HCT116 (cell line): ENCODE results near the gene RPLP1. TPM values are rescaled to one million over a fixed set of nuclear protein-coding genes. Genes with fewer than 3 reads are reported as not detected.

Source experiments
- ATAC-seq: fragments of 200-7000 bp; cut with Tn5 transposase; 2 replicates; pipeline ENCODE4 v1.9.1; 2020; ENCODE audit warnings: mild to moderate bottlenecking, moderate library complexity
- BruUV-seq: library from RNA; stranded (reverse); fragments of 400-500 nt; replicated peaks from 2 replicates; lab custom pipeline; 2021; lab: Mats Ljungman, UMichigan
- CTCF ChIA-PET: fragments of 300-600 bp; sonication (Branson Sonifier 250); formaldehyde crosslinking; loops from one replicate; lab custom pipeline; 2021; ENCODE audit warnings: antibody characterized with exemption; lab: Charles Lee
- POLR2A ChIA-PET: fragments of 300-600, 350-600 bp; sonication (Branson Sonifier 250); formaldehyde crosslinking; loops from one replicate; lab custom pipeline; 2021; ENCODE audit warnings: antibody characterized with exemption; lab: Charles Lee
- RAD21 ChIA-PET, 2 experiments: fragments of 300-600 bp; sonication (Branson Sonifier 250); formaldehyde crosslinking; loops; one replicate each; lab custom pipeline; 2023; ENCODE audit warnings: low total read pairs in 2 of 2; ENCODE audit not compliant: uncharacterized antibody in 2 of 2, unreplicated experiment in 2 of 2, low non-redundant PET in 1 of 2; lab: Charles Lee
- DNase-seq: peaks from one replicate; pipeline ENCODE4 v3.0.0-alpha.2; 2010; ENCODE audit warnings: low read depth, low spot score
- H2AFZ ChIP-seq: fragments of 200-600 bp; shearing (Covaris generic), sonication (generic); 2 replicates; pipeline ENCODE4 v1.6.1; 2017; ENCODE audit warnings: low read depth, mixed run types, mixed read lengths, antibody characterized with exemption, low read length; ENCODE audit not compliant: poor library complexity, severe bottlenecking
- H3K27ac ChIP-seq: 2 replicates; pipeline ENCODE4 v1.5.1; 2012; ENCODE audit warnings: low read depth, low read length
- H3K27me3 ChIP-seq: fragments of 200-600 bp; sonication (generic); 2 replicates; pipeline ENCODE4 v1.6.1; 2016; ENCODE audit warnings: mixed run types, low read length, mixed read lengths; ENCODE audit not compliant: insufficient read depth
- H3K36me3 ChIP-seq, 2 experiments: fragments of 200-500 bp in 1 of 2; fragments of 200-600 bp in 1 of 2; sonication (Bioruptor generic) in 1 of 2; sonication (generic) in 1 of 2; 2 replicates each; pipeline versions ENCODE4 v1.5.1 to v1.6.1; 2014 to 2016; ENCODE audit warnings: low read length in 2 of 2, inconsistent platforms in 1 of 2, mixed read lengths in 1 of 2, mixed run types in 1 of 2; ENCODE audit not compliant: insufficient read depth in 2 of 2, control insufficient read depth in 1 of 2
- H3K4me1 ChIP-seq, 2 experiments: fragments of 200-600 bp in 1 of 2; sonication (generic) in 1 of 2; 2 replicates each; pipeline versions ENCODE4 v1.5.1 to v1.6.1; 2012 to 2017; ENCODE audit warnings: low read length in 2 of 2, inconsistent platforms in 1 of 2, mild to moderate bottlenecking in 1 of 2, mixed read lengths in 1 of 2, mixed run types in 1 of 2, moderate library complexity in 1 of 2; ENCODE audit not compliant: insufficient read depth in 2 of 2, control insufficient read depth in 1 of 2
- H3K4me2 ChIP-seq: fragments of 200-600 bp; sonication (generic); 2 replicates; pipeline ENCODE4 v1.6.1; 2017; ENCODE audit warnings: mixed run types, low read length, mixed read lengths
- H3K4me3 ChIP-seq, 2 experiments: fragments of 200-600 bp in 1 of 2; sonication (generic) in 1 of 2; replicated peaks in 1 of 2; 2 replicates each; pipeline ENCODE4 v1.5.1; 2011 to 2016; ENCODE audit warnings: low read length in 2 of 2, control low read depth in 1 of 2, low read depth in 1 of 2, mild to moderate bottlenecking in 1 of 2, mixed read lengths in 1 of 2, mixed run types in 1 of 2
- H3K79me2 ChIP-seq: fragments of 200-600 bp; sonication (generic); 2 replicates; pipeline ENCODE4 v1.6.1; 2017; ENCODE audit warnings: mild to moderate bottlenecking, mixed run types, low read length, moderate library complexity, mixed read lengths; ENCODE audit not compliant: insufficient read depth
- H3K9ac ChIP-seq: fragments of 200-600 bp; sonication (generic); 2 replicates; pipeline ENCODE4 v1.6.1; 2016; ENCODE audit warnings: low read length, mixed read lengths
- H3K9me2 ChIP-seq: fragments of 200-600 bp; sonication (generic), shearing (Covaris generic); 2 replicates; pipeline ENCODE4 v1.6.1; 2017; ENCODE audit warnings: mixed run types, mild to moderate bottlenecking, moderate library complexity; ENCODE audit not compliant: insufficient read depth
- H3K9me3 ChIP-seq, 2 experiments: fragments of 200-500 bp in 1 of 2; fragments of 200-600 bp in 1 of 2; sonication (Bioruptor generic) in 1 of 2; sonication (generic) in 1 of 2; 2 replicates each; pipeline ENCODE4 v1.6.1; 2014 to 2017; ENCODE audit warnings: low read length in 2 of 2, mixed read lengths in 2 of 2, inconsistent platforms in 1 of 2, low read depth in 1 of 2, mild to moderate bottlenecking in 1 of 2, mixed run types in 1 of 2, moderate library complexity in 1 of 2; ENCODE audit not compliant: control insufficient read depth in 1 of 2, insufficient read depth in 1 of 2
- H4K20me1 ChIP-seq: fragments of 200-600 bp; sonication (generic), shearing (Covaris generic); 2 replicates; pipeline ENCODE4 v1.6.1; 2017; ENCODE audit warnings: mixed run types, mild to moderate bottlenecking, moderate library complexity; ENCODE audit not compliant: insufficient read depth
- CBX3 ChIP-seq: IDR thresholded peaks from 2 replicates; pipeline ENCODE4 v1.6.1; 2012; ENCODE audit warnings: low read depth
- CEBPB ChIP-seq: IDR thresholded peaks from 2 replicates; pipeline ENCODE4 v1.6.1; 2012; ENCODE audit warnings: low read depth
- EGR1 ChIP-seq: IDR thresholded peaks from 2 replicates; pipeline ENCODE4 v1.6.1; 2012; ENCODE audit warnings: low read depth
- ELF1 ChIP-seq: IDR thresholded peaks from 2 replicates; pipeline ENCODE4 v1.6.1; 2012; ENCODE audit warnings: low read depth, borderline replicate concordance
- EZH2 ChIP-seq: fragments of 200-600 bp; sonication (generic); IDR thresholded peaks from 2 replicates; pipeline ENCODE4 v1.6.1; 2017; ENCODE audit warnings: antibody characterized with exemption, mixed run types
- EZH2phosphoT487 ChIP-seq: fragments of 200-600 bp; IDR thresholded peaks from 2 replicates; pipeline ENCODE4 v1.6.1; 2018; ENCODE audit warnings: antibody characterized with exemption, borderline replicate concordance
- JUND ChIP-seq: IDR thresholded peaks from 2 replicates; pipeline ENCODE4 v1.6.1; 2012
- POLR2A ChIP-seq: IDR thresholded peaks from 2 replicates; pipeline ENCODE4 v1.7.0; 2011; ENCODE audit warnings: borderline replicate concordance; ENCODE audit not compliant: insufficient read depth, insufficient read length; ENCODE audit errors: extremely low read depth
- POLR2AphosphoS5 ChIP-seq: IDR thresholded peaks from 2 replicates; pipeline ENCODE4 v1.6.1; 2011; ENCODE audit warnings: mild to moderate bottlenecking, low read depth, low read length, moderate library complexity
- RAD21 ChIP-seq: IDR thresholded peaks from 2 replicates; pipeline ENCODE4 v1.6.1; 2012; ENCODE audit warnings: low read depth, mild to moderate bottlenecking
- SIN3A ChIP-seq: IDR thresholded peaks from 2 replicates; pipeline ENCODE4 v1.6.1; 2012; ENCODE audit warnings: low read depth
- SRF ChIP-seq: IDR thresholded peaks from 2 replicates; pipeline ENCODE4 v1.6.1; 2012; ENCODE audit warnings: low read depth
- TCF7L2 ChIP-seq: IDR thresholded peaks from 2 replicates; pipeline ENCODE4 v1.7.0; 2011; ENCODE audit warnings: borderline replicate concordance, inconsistent platforms; ENCODE audit not compliant: insufficient read depth, insufficient read length; ENCODE audit errors: extremely low read depth
- YY1 ChIP-seq: IDR thresholded peaks from 2 replicates; pipeline ENCODE4 v1.6.1; 2011; ENCODE audit warnings: low read length, low read depth, moderate library complexity, mild to moderate bottlenecking; ENCODE audit not compliant: insufficient replicate concordance; ENCODE audit errors: extremely low read depth
- ZNF274 ChIP-seq: fragments of 200-500 bp; sonication (Bioruptor generic); IDR thresholded peaks from 2 replicates; pipeline ENCODE4 v1.6.1; 2014; ENCODE audit warnings: mild to moderate bottlenecking, low read depth, low read length, inconsistent platforms
- intact Hi-C: fragments of 100-400 bp; cut with micrococcal nuclease; formaldehyde crosslinking; loops from 2 replicates; pipeline ENCODE4 v1.10.0; 2022
- total RNA-seq: library from RNA; stranded (reverse); gene quantifications from one replicate; pipeline ENCODE4 v1.2.1, GENCODE V29; 2021; ENCODE audit not compliant: unreplicated experiment
- TF ChIP-seq, protein P1 (sequence below): IDR thresholded peaks from 2 replicates; pipeline ENCODE4 v1.6.1; 2011; ENCODE audit warnings: mild to moderate bottlenecking, low read length, moderate library complexity; ENCODE audit not compliant: insufficient replicate concordance; ENCODE audit errors: extremely low read depth
- TF ChIP-seq, protein P2 (sequence below): IDR thresholded peaks from 2 replicates; pipeline ENCODE4 v1.6.1; 2012
- TF ChIP-seq, protein P3 (sequence below): IDR thresholded peaks from 2 replicates; pipeline ENCODE4 v1.6.1; 2012
- TF ChIP-seq, protein P4 (sequence below), 3 experiments: fragments of 200-600 bp in 1 of 3; sonication (generic) in 1 of 3; IDR thresholded peaks in 2 of 3; conservative IDR thresholded peaks in 1 of 3; 2 replicates each; pipeline ENCODE4 v1.5.1; 2012 to 2017; ENCODE audit warnings: low read depth in 2 of 3, low read length in 2 of 3, antibody characterized with exemption in 1 of 3, borderline replicate concordance in 1 of 3, control low read depth in 1 of 3, mild to moderate bottlenecking in 1 of 3, mixed read lengths in 1 of 3, mixed run types in 1 of 3, moderate library complexity in 1 of 3; ENCODE audit not compliant: insufficient read depth in 1 of 3
- TF ChIP-seq, protein P5 (sequence below): IDR thresholded peaks from 2 replicates; pipeline ENCODE4 v1.6.1; 2012; ENCODE audit warnings: low read depth

RPLP1 gene
- total RNA-seq, 1 experiment from 2014 or later: 3,138 TPM

DNA sequence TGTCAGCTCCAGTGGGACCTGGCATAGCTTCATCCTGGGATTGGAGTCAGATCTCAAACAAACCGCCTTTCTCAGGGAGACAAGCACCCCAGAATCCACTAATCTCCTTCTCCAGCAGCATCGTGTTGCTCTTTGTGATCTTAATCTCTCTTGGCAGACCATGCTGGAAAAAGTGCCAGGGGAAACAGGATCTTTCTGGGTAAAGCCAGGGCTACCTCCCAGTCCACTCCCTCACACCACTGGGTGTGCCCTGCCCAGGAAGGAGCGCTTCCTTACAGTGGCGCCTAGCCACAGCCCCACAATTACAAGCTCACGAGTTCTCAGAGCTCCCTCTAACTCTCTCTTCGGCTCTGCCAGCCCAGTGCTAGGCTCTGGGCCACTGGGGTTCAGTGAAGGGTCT lies 32.2 kb downstream of the RPLP1 start:
- no peaks in the 10 kb centered on the region for H3K9me2 ChIP-seq
- H3K4me3 ChIP-seq: no peak overlapping the region
- TF ChIP-seq EZH2phosphoT487 (no peak), ELF1 (no peak), EZH2 (no peak), RAD21 (no peak), JUND (no peak), YY1 (no peak), SRF (no peak), SIN3A (no peak), EGR1 (no peak), CEBPB (no peak), POLR2AphosphoS5 (no peak), ZNF274 (no peak), CBX3 (no peak), POLR2A (no peak), TCF7L2 (no peak)
- TF ChIP-seq, protein P1, sequence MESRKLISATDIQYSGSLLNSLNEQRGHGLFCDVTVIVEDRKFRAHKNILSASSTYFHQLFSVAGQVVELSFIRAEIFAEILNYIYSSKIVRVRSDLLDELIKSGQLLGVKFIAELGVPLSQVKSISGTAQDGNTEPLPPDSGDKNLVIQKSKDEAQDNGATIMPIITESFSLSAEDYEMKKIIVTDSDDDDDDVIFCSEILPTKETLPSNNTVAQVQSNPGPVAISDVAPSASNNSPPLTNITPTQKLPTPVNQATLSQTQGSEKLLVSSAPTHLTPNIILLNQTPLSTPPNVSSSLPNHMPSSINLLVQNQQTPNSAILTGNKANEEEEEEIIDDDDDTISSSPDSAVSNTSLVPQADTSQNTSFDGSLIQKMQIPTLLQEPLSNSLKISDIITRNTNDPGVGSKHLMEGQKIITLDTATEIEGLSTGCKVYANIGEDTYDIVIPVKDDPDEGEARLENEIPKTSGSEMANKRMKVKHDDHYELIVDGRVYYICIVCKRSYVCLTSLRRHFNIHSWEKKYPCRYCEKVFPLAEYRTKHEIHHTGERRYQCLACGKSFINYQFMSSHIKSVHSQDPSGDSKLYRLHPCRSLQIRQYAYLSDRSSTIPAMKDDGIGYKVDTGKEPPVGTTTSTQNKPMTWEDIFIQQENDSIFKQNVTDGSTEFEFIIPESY: no peak
- TF ChIP-seq, protein P2, sequence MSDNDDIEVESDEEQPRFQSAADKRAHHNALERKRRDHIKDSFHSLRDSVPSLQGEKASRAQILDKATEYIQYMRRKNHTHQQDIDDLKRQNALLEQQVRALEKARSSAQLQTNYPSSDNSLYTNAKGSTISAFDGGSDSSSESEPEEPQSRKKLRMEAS: no peak
- TF ChIP-seq, protein P3, sequence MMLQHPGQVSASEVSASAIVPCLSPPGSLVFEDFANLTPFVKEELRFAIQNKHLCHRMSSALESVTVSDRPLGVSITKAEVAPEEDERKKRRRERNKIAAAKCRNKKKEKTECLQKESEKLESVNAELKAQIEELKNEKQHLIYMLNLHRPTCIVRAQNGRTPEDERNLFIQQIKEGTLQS: no peak
- TF ChIP-seq, protein P4, sequence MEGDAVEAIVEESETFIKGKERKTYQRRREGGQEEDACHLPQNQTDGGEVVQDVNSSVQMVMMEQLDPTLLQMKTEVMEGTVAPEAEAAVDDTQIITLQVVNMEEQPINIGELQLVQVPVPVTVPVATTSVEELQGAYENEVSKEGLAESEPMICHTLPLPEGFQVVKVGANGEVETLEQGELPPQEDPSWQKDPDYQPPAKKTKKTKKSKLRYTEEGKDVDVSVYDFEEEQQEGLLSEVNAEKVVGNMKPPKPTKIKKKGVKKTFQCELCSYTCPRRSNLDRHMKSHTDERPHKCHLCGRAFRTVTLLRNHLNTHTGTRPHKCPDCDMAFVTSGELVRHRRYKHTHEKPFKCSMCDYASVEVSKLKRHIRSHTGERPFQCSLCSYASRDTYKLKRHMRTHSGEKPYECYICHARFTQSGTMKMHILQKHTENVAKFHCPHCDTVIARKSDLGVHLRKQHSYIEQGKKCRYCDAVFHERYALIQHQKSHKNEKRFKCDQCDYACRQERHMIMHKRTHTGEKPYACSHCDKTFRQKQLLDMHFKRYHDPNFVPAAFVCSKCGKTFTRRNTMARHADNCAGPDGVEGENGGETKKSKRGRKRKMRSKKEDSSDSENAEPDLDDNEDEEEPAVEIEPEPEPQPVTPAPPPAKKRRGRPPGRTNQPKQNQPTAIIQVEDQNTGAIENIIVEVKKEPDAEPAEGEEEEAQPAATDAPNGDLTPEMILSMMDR (IDR thresholded peaks at IDR 0.05 in 2 of 3, conservative IDR thresholded peaks at IDR 0.05 in 1 of 3; ENCODE audit: borderline replicate concordance in 1 of 3, insufficient read depth in 1 of 3, low read depth in 2 of 3, low read length in 2 of 3): no peak
- TF ChIP-seq, protein P5, sequence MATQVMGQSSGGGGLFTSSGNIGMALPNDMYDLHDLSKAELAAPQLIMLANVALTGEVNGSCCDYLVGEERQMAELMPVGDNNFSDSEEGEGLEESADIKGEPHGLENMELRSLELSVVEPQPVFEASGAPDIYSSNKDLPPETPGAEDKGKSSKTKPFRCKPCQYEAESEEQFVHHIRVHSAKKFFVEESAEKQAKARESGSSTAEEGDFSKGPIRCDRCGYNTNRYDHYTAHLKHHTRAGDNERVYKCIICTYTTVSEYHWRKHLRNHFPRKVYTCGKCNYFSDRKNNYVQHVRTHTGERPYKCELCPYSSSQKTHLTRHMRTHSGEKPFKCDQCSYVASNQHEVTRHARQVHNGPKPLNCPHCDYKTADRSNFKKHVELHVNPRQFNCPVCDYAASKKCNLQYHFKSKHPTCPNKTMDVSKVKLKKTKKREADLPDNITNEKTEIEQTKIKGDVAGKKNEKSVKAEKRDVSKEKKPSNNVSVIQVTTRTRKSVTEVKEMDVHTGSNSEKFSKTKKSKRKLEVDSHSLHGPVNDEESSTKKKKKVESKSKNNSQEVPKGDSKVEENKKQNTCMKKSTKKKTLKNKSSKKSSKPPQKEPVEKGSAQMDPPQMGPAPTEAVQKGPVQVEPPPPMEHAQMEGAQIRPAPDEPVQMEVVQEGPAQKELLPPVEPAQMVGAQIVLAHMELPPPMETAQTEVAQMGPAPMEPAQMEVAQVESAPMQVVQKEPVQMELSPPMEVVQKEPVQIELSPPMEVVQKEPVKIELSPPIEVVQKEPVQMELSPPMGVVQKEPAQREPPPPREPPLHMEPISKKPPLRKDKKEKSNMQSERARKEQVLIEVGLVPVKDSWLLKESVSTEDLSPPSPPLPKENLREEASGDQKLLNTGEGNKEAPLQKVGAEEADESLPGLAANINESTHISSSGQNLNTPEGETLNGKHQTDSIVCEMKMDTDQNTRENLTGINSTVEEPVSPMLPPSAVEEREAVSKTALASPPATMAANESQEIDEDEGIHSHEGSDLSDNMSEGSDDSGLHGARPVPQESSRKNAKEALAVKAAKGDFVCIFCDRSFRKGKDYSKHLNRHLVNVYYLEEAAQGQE: no peak
- no peaks in the 10 kb centered on the region for H3K27me3 ChIP-seq
- CTCF ChIA-PET: no interaction called here
- no peaks in the 10 kb centered on the region for H3K9me3 ChIP-seq
- intact Hi-C loops: no loop called here
- H2AFZ ChIP-seq: no peak overlapping the region
- H3K9ac ChIP-seq: no peak overlapping the region
- RAD21 ChIA-PET: no interaction called here
- POLR2A ChIA-PET: no interaction called here
- no TSS peak for BruUV-seq
- DNase-seq (no peak), ATAC-seq (no peak)
- no peaks in the 10 kb centered on the region for H4K20me1 ChIP-seq
- H3K36me3 ChIP-seq: no peaks in the 10 kb centered on the region
- H3K79me2 ChIP-seq: no peaks in the 10 kb centered on the region
- no peak overlapping the region for H3K27ac ChIP-seq
- H3K4me1 ChIP-seq: no peaks in the 10 kb centered on the region
- no peak overlapping the region for H3K4me2 ChIP-seq
